Femur (tissue), 1 donor: ENCODE results near the gene RBM4B.
"Not testable (repeated sequence)": the region's sequence is repeated elsewhere in the genome, so short reads cannot be mapped to it uniquely, and the experiment has no call there.

Experiments used
- DNase-seq: peaks from one replicate; pipeline ENCODE4 v3.0.0-alpha.2; 2017

RBM4B gene, protein sequence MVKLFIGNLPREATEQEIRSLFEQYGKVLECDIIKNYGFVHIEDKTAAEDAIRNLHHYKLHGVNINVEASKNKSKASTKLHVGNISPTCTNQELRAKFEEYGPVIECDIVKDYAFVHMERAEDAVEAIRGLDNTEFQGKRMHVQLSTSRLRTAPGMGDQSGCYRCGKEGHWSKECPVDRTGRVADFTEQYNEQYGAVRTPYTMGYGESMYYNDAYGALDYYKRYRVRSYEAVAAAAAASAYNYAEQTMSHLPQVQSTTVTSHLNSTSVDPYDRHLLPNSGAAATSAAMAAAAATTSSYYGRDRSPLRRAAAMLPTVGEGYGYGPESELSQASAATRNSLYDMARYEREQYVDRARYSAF

DNA sequence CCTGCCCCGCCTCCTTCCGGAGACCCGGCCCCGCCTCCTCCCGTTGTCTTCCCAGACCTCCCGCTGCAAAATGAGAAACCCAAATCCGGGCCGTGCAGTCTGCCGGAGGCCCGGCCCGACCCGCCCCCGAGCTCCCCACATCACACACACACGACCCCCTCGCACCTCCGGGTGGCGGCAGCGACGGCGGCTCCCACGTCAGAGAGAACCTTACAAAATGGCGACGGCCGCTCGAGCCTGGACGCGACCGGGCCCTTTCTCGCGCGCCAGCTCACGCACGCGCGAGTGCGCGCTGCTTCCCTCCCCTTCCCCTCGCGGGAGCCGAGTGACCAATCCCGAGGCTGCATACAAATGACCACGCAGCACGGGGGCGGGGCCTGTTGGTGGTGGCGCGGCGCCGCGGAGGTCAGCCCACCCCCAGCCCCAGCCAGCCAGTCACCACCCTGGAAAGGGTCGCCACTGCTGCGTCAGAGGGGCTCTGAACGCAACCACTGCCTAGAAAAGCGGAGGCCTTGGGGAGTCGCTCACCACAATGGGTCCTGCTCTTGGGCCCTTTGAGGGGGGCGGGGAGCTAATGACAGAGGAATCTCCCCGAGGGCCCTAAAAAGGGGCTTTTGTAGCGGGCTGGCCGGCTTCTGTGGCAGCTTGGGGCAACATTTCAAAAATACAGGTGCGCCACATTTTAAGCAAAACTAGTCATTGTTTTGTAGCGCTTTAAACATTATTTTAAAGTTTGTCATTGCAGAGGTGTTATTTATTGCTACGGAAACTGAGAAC lies at the start of gene RBM4B:
RBM4B (minus strand) TSS at position 289 of the 777 bp plus-strand sequence. CDS start 808 bp downstream, outside the sequence.
- DNase-seq, result peak; percentile 98

DNA sequence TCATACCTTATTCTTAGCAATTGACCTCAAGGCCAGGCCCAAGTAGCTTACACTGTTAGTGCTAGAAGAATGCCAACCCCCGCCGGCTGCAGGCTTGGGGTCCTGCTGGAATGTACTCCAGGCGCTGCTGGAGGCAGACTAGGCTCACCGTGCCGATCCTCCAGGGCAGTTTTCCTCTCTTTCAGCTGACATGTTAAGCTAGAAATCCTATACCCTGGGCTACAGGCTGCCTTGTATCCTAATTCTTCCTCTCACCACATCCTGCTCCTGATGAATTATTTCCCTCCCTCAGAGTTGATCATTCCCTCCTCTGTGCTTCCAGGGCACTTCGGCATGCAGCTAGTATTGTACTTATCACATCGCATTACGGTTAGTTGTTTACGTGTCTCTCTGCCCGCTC lies 48.0 kb upstream of the RBM4B start:
- no peak for DNase-seq

DNA sequence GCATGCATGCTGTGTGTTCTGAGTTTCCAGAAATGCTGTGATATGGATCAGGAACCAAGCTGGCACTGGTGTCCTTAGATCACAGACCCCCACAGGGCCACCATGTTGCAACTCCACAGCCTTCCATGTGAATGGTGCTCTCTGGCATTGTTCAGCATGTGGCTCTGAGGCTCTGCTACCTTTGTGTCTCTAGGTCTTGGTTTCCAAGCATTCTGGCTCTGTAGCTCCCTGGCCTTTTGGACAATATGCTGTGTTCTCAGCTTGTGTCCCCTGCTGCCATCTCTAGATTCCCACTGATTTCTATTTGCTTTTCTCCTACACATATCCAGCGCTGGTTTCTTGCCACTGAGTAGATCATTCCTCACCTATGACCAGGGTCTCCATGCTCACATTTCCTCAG lies 47.4 kb upstream of the RBM4B start:
- no peak for DNase-seq

DNA sequence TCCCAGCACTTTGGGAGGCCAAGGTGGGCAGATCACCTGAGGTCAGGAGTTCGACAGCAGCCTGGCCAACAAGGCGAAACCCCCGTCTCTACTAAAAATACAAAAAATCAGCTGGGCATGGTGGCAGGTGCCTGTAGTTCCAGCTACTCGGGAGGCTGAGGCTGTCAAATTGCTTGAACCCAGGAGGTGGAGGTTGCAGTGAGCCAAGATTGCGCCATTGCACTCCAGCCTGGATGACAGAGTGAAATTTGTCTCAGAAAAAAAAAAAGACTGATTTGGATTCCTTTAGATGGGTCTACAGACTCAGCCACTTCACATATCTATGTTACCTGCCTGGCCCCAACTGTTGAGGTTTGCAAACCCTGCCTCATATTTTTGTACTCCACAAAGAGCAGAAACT lies 46.5 kb upstream of the RBM4B start:
- not testable (repeated sequence) for DNase-seq

DNA sequence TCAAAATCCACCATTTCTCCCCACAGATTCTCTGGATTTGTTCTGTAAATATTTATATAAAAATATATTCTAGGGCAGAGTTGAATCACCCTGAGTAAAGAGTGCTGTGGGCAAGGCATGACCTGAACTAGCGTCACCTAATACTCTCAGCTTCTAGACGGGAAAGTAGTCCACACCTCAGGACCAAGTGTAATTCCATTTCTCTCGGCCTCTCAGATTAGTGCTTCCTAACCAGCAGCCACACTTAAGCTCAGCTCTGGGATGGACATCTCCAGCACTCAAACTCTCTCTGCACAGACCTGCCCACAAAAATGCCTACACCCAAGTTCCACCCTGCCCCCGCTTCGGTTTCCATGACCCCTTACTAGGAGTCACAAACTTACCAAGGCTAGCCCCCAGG lies 46.0 kb upstream of the RBM4B start:
- no peak for DNase-seq

DNA sequence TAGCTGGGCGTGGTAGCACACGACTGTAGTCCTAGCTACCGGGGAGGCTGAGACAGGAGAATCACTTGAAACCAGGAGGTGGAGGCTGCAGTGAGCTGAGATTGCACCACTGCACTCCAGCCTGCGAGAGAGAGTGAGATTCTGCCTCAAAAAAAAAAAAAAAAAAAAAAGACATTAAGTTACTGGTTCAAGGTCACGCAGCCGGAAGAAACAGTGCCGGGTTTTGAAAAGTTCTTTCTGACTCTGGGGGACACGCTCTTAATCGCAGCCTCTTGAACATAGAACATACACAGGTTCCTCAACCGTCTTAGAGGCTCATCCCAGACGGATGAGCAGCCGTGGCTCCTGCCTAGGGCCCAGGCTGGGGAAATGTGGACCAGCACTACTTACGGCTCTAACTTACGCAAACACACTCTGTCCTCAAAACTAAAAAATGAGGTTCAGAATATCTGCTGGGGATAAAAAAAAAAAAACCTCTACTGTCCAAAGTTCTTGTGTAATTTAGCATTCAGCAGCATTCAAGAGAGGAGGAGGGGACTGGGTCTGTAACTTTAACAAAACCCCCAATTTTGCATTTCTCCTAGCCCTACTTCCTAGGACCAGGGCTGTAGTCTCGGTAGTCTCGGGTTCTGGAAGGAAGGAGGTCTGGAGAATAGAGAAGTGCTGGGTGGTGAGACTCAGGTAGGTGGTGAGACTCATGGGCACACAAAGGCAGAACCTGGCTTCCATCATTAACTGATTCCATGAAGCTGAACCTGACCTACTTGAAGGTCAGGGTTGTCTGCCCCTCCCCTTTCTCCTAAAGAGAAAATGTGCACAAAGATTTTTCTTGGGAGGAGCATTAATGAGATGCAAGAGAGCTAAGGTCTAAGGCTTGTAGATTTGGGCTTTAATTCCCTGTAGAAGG lies 45.3 kb upstream of the RBM4B start:
- no peak for DNase-seq

DNA sequence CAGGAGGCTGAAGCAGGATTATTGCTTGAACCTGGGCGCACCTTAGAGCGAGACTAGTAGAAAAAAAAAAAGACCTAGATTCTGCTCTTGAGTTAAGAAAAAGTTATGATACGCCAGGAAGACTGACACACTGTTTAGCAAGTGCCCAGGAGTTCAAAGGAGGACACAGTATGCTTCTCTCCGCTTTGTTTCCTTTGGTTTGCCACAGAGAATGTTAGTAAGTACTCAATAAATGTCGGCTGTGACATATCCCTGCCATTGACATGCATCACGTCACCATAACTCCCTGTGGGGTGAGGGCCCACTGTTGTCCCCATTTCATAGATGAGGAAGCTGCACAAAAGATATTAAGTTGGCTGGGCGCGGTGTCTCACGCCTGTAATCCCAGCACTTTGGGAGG lies 44.3 kb upstream of the RBM4B start:
- DNase-seq, result no peak

DNA sequence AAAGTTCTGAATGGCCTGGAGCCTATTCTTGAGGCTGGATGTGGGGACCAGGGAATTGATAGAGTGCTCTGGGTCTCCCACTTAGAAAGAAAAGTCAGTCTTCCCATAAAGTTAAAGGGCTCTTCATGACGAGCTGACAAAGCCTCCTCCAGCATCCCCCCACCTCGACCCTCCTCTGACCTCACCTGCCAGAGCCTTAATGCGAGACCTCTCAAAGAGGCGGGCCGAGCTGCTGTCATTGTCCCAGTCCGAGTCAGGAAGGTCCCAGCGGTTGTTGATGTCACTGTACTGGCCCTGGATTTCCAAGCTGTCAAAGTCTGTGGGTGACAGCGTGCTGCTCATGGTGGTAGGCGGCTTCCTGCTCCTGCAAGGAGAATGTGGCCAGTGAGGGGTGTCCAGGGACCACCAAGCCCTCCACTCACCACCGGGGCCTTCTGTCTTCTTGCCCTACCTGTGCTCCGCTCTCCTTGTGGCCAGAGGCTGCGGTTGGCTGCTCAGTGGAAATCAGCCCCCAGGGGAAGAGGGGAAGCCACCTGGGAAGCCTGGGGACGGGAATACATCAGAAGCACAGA lies 43.3 kb upstream of the RBM4B start:
- DNase-seq, result no peak

DNA sequence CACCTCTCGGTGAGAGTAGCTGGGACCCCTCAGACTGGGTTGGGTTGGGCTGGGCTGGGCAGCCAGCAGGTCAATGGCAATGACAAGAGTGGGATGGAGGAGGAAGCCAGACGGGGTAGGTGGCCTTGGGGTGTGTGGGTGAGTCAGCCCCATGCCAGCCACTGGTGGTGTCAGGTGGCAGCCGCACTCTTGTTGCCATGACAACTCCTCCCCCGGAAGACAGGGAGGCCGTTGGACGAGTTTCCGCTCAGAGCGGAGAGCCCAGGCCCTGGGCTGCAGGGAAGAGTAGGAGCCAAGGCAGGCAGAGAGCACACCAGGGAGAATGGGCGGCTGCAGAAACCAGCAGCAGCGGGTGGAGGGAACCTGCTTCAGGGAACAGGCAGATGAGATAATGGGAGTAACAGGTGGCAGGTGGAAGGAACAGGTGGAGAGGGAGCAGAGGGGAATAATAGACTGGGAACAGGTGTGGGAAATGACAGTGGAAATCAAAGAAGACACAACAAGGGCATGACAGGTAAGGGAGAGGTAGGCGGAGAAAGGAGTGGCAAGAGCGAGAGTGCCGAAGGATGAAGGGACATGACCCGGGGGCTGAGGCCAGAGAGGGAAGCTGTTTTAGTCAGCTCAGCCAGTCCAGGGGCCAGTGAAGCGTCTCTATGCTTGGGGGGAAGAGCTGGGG lies 42.7 kb upstream of the RBM4B start:
- no peak for DNase-seq

DNA sequence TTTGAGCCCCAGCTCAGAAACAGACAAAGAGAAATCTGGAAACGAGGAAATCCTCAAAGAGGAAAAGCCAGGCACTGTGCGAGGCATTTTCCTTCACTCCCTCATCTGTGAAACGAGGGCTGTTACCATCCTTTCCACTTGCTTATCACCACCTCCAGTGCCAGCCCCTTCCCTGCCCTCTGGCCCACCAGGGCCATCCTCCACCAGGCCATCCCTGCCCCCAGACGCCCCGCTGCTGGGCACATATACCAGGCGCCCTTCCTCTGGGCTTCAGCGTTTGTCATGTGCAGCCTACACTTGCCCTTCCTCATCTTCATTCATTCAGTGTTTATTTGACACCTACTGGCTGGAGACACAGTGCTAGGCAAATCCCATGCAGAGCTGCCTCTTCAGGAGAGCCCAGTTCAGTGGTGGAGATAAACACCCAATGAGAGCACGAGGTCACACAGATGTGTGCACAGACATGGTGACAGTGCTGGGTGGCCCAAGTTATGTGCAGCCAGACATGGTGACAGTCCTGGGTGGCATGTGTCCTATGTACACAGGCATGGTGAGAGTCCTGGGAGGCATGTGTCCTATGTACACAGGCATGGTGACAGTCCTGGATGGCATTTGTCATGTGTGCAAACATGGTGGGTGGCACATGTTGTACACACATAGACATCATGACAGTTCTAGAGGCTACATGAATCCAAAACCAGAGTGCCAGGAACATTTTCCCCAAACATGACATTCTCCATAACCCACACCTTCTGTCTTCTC lies 41.6 kb upstream of the RBM4B start:
- DNase-seq, result no peak

DNA sequence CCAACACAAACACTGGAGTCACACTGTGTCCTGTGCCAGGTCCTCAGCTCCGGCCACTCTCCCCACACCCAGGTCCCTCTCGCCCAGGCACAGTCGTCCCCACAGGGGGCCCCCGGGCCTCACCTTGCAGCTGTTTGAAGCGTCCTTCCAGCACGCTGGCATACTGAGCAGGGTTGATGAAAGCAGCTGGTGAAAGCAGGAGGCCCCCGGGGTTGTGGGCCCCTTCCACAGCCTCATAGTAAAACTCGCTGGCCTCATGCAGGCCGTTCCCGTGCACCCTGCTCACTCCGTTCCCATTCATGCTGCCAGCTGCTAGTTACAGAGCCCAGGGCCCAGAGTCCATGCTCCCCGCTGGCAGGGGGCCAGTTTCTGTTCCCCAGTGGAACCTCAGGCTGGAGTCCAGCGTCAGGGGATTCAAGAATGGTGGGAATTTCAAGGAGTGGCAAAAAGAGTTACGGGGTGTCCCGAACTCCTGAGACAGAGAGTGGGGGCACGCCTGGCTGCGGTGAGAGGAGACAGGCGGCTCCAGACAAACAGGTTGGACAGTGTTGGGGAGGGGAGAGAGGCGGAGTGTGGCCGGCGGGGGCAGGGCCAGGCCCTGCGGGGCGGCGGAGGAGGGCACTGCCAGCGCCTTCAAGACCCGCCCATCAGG lies 40.8 kb upstream of the RBM4B start:
- no peak for DNase-seq

DNA sequence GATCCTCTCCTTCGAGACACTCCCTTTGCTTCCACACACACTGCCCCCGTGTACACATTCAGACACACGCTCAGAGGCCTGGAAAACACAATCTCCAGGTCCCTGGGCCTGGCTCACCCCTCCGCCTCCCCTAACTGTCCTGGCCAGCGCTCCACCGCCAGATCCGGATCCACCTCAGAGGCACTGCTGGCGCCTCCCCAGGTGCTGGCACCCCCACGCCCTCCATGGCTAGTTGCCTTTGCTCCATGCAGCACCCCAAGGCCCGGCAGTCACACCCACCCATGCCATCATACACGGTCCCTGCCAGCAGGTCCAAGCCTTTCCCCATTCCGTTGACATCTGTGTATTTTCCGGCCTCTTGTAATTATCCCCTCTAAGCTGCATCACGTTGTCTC lies 40.2 kb upstream of the RBM4B start:
- DNase-seq, result no peak

DNA sequence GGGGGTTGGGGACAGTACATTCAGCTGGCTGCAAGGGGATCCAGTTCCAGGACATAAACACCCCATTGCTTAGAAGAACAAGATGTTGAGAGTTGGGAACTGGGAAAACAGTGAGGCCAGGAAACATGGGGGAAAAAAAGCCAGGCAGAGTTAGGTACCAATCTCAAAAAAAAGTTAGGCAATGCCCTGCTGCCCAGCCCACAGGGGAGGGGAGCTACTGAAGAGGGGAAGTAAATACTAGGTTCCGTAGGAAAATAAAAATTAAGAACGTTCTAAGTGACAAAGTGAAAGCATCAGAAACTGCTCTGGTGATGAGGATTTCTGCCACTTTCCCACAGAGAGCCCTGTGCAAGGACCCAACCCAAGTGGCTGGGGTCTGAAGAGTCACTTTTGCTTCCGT lies 39.3 kb upstream of the RBM4B start:
- no peak for DNase-seq

DNA sequence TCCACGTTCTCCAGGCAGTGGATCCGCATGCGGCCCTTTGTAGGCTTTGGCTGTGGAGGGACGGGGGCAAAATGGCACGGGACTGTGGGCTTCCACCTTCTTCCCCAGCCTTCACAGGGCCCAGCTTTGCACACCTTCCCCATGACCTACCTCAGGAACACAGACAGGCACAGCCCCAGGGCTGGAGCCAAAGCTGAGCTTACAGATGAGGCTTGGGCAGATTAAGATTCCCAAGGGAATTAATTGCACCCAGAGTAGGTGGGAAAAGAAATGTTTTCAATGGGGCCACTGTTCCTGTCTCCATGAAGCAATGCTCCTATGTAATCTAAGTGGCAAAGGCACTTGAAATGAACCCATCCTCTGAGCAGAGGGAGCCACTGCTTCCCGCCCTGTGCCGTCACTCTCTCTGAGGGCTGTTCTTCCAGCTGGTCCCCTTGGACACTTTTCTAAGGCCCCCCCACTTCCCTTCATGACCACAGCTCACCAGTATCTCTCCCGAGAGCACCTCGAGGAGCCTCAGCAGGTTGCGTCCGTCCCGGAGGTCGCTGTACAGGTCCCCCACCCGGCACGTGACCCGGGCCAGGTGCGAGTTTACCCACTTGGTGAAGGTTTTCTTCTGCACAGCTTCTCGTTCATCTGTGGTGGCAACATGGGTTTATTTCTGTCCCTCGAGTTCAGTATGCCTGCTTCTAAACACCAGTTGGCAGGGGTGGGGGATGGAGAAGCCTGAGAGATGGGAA lies 37.8 kb upstream of the RBM4B start:
- DNase-seq, result no peak

DNA sequence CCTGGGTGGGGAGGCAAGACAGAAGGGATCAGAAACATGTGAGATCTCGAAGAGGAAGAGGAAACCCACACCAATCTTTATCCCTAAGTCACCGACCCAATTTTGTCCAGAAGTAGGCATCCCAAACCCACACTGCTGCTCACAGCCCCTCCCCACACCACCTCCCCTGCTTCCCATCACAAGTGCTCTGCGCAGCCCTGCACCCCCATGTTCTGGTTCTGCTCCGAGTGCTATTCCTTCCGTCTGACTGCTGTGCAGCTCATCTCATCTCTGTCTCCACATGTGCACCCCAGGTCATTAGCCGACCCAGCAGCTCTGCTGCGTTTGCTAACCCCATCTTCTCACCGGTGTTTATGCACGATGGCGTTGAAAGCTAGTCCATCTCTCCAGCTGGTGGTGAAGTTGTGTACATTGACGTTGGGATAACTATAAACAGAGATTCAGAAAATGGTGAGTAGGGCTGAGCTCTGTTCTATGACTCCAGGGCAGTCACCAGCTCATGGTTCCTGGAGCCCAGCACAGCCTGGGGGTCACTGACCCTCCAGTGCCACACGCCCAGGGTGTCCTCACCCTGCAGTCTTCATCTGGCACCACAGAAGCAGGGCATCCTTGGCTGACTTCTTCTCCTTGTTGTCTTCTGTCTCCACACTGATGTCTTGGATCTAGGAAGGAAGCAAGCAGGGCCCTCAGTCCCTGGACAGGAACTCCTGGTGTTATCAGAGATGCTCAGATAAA lies 36.2 kb upstream of the RBM4B start:
- DNase-seq, result no peak

DNA sequence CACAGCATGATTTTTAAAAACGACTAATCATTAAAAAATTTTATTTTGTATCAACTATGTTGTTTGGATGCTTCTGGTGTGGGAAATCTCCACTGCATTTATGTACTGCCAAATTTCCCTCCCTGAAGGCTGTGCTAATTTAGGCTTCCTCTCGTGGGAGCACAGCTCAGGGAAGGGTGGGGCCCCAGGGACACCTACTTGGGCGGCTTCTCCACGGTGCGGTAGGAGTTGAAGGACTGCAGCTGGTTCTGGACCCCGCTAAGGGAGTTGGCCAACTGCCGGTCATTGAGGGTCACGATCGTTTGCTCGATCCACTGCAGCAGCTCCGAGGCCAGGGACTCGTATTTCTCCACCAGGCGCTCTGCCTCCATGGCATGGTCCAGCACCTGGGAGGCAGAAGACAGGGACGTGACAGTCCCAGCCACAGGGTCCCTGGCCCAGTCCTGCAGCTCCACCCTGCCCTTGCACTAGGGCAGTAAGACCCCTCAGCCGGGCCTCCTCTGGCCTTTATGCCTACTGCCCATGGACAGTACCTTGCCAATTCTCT lies 32.8 kb upstream of the RBM4B start:
- peak; percentile 2 for DNase-seq

DNA sequence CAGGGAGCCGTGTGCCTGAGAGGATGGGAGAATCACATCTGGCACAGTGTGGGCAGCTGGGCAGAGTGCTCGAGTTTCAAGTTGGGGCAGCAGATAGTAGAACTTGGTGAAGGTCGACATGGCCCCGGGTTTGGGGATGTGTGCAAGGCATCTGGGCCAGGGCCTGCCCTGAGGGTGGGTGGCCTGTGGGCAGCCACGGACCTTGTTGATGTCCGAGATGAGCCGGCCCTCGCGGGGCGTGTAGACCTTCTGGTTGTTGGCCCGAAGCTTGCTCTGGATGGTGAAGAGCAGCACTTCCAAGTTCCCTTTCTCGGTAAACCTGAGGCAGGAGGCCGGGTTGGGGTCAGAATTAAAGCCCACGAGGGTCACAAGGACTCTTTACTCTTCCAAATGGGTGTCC lies 31.0 kb upstream of the RBM4B start:
- DNase-seq, result no peak

DNA sequence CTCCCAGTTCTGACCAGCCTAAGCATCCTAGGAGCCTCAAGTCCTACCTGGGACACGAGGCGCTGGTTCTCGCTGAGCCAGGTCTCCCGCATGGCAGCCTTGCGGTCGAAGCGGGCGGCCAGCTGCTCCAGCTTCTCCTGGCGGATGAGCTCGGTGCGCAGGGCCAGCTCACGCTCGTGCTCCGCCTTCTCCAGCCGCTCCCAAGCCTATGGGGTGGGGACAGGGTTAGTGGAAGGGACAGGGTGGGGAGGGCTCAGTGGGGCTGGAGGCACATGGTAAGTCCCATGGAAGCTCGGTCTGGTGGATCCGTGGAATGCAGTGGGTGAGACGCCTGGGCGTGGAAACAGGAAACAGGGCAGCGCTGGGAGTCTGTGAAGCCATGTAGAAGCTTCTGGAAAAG lies 30.4 kb upstream of the RBM4B start:
- DNase-seq, result no peak

DNA sequence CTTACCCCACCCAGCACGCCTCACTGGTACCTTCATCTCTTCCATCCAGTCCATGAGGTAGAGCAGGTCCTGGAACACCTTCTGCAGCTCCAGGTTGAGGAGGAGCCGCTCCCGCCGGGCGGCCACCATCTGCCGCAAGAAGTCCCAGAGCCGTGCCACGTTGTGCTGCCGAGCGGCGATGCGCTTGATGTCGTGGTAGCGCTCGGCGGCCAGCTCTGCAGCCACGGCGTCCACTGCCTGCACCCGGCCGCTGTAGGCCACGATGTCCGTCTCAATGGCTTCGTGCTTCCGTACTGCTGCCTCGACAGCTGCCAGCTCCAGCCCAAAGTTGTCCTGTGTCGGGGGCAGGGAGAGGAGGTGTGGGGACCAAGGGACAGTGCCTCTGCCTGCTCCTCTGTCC lies 29.8 kb upstream of the RBM4B start:
- DNase-seq, result no peak
